K562 (cell line): ENCODE measurements around the gene RNF186. TPM values are rescaled to one million over a fixed set of nuclear protein-coding genes. Genes with fewer than 3 reads are reported as not detected.

Experiments used
- ATAC-seq: fragments of 200-7000 bp; cut with Tn5 transposase; 3 replicates; pipeline ENCODE4 v1.9.1; 2020; ENCODE audit warnings: moderate library complexity
- BruUV-seq: library from RNA; stranded (reverse); fragments of 400-500 nt; replicated peaks from 2 replicates; lab custom pipeline; 2021; lab: Mats Ljungman, UMichigan
- CTCF ChIA-PET: fragments of 300-600 bp; formaldehyde crosslinking; extraction: SDS; loops from one replicate; lab custom pipeline; 2021; ENCODE audit warnings: low intra/inter-chr PET ratio; lab: Yijun Ruan, JAX
- POLR2A ChIA-PET: fragments of 300-600, 350-650 bp; sonication (Branson Sonifier 250); formaldehyde crosslinking; extraction: SDS; loops from one replicate; lab custom pipeline; 2021; ENCODE audit warnings: antibody characterized with exemption, inconsistent platforms; lab: Yijun Ruan, JAX
- DNase-seq, 4 experiments: peaks; one replicate each; pipeline versions ENCODE4 v3.0.0 to v3.0.0-alpha.2; 2011 to 2018; ENCODE audit warnings: low spot score in 3 of 4, mixed read lengths in 3 of 4; ENCODE audit errors: extremely low read depth in 1 of 4
- FAIRE-seq: peaks from 2 replicates; lab custom pipeline; 2011; peaks lifted over from hg19 to GRCh38; lab: Jason Lieb, UNC
- H2AFZ ChIP-seq: 2 replicates; pipeline ENCODE4 v1.6.0; 2011; ENCODE audit warnings: low read depth, low read length, control low read depth, inconsistent platforms
- H3K27ac ChIP-seq: fragments of 200-600 bp; 3 replicates; pipeline ENCODE4 v1.8.0; 2011; ENCODE audit warnings: low read depth, mild to moderate bottlenecking, control low read depth, inconsistent platforms, low read length, moderate library complexity, mixed read lengths; ENCODE audit errors: extremely low read depth
- H3K27me3 ChIP-seq, 2 experiments: fragments of 300-600 bp in 1 of 2; 2 replicates in 1 of 2; 3 replicates in 1 of 2; pipeline versions ENCODE4 v1.6.0 to v1.8.0; 2011; ENCODE audit warnings: inconsistent platforms in 2 of 2, low read length in 2 of 2, mild to moderate bottlenecking in 1 of 2, mixed read lengths in 1 of 2, moderate library complexity in 1 of 2; ENCODE audit not compliant: control insufficient read depth in 2 of 2, insufficient read depth in 2 of 2
- H3K36me3 ChIP-seq: fragments of 300-600 bp; 3 replicates; pipeline ENCODE4 v1.8.0; 2011; ENCODE audit warnings: mild to moderate bottlenecking, low read length, inconsistent platforms; ENCODE audit not compliant: control insufficient read depth, insufficient read depth
- H3K4me1 ChIP-seq, 2 experiments: fragments of 200-600 bp in 1 of 2; replicated peaks in 1 of 2; 2 replicates in 1 of 2; 3 replicates in 1 of 2; pipeline versions ENCODE4 v1.5.1 to v1.8.0; 2011; ENCODE audit warnings: inconsistent platforms in 2 of 2, low read length in 2 of 2, mild to moderate bottlenecking in 1 of 2, mixed read lengths in 1 of 2, moderate library complexity in 1 of 2; ENCODE audit not compliant: control insufficient read depth in 2 of 2, insufficient read depth in 2 of 2
- H3K4me2 ChIP-seq: 2 replicates; pipeline ENCODE4 v1.6.1; 2011; ENCODE audit warnings: low read length, control low read depth, inconsistent platforms, mixed read lengths; ENCODE audit not compliant: insufficient read depth
- H3K4me3 ChIP-seq: fragments of 200-600 bp; sonication (generic), shearing (Covaris generic); 2 replicates; pipeline ENCODE4 v1.5.1; 2016; ENCODE audit warnings: control low read depth, inconsistent platforms
- H3K79me2 ChIP-seq: fragments of 200-600 bp; 3 replicates; pipeline ENCODE4 v1.8.0; 2011; ENCODE audit warnings: low read length, inconsistent platforms; ENCODE audit not compliant: control insufficient read depth, insufficient read depth
- H3K9ac ChIP-seq, 2 experiments: 2 replicates each; pipeline versions ENCODE4 v1.6.0 to v1.6.1; 2011; ENCODE audit warnings: low read depth in 2 of 2, low read length in 2 of 2, control low read depth in 1 of 2, inconsistent platforms in 1 of 2, mild to moderate bottlenecking in 1 of 2, mixed read lengths in 1 of 2; ENCODE audit not compliant: insufficient read depth in 1 of 2
- H3K9me1 ChIP-seq: one replicate; pipeline ENCODE4 v1.6.0; 2011; ENCODE audit warnings: inconsistent platforms, mild to moderate bottlenecking, low read length, moderate library complexity; ENCODE audit not compliant: control insufficient read depth, insufficient read depth
- H3K9me3 ChIP-seq: replicated peaks from 2 replicates; pipeline ENCODE4 v1.5.1; 2011; ENCODE audit warnings: low read depth, low read length, inconsistent platforms; ENCODE audit not compliant: control insufficient read depth, insufficient read depth
- H4K20me1 ChIP-seq: replicated peaks from 2 replicates; pipeline ENCODE4 v1.6.1; 2011; ENCODE audit warnings: low read length, inconsistent platforms, mixed read lengths; ENCODE audit not compliant: control insufficient read depth, insufficient read depth
- C11orf30 ChIP-seq: fragments of 450-650 bp; IDR thresholded peaks from 2 replicates; pipeline ENCODE4 v1.6.1; 2016; ENCODE audit warnings: low read depth, mild to moderate bottlenecking
- CC2D1A ChIP-seq: fragments of 450-650 bp; IDR thresholded peaks from 2 replicates; pipeline ENCODE4 v1.6.1; 2017; ENCODE audit warnings: mild to moderate bottlenecking
- DLX4 ChIP-seq: fragments of 250-450 bp; sonication (Bioruptor Pico); IDR thresholded peaks from 2 replicates; pipeline ENCODE4 v1.6.1; 2021; ENCODE audit warnings: mild to moderate bottlenecking
- ELF2 ChIP-seq: fragments of 250-450 bp; sonication (Bioruptor Pico); IDR thresholded peaks from 2 replicates; pipeline ENCODE4 v1.5.0; 2021; ENCODE audit warnings: mild to moderate bottlenecking
- GATAD2A ChIP-seq: fragments of 450-650 bp; IDR thresholded peaks from 2 replicates; pipeline ENCODE4 v1.6.1; 2017
- IFI16 ChIP-seq: fragments of 250-450 bp; sonication (Bioruptor Pico); IDR thresholded peaks from 2 replicates; pipeline ENCODE4 v2.1.2; 2022; ENCODE audit warnings: mild to moderate bottlenecking, inconsistent platforms
- JUN ChIP-seq, 2 experiments: sonication (generic) in 1 of 2; formaldehyde crosslinking in 1 of 2; IDR thresholded peaks; 2 replicates each; pipeline versions ENCODE4 v1.6.1 to v1.8.0; 2012 to 2022; ENCODE audit warnings: borderline replicate concordance in 2 of 2, mild to moderate bottlenecking in 2 of 2, improper control_type of control experiment in 1 of 2, low read depth in 1 of 2, low read length in 1 of 2, missing genetic modification reagents in 1 of 2
- JUND ChIP-seq, 2 experiments: IDR thresholded peaks; 2 replicates in 1 of 2; 3 replicates in 1 of 2; pipeline ENCODE4 v1.6.1; 2011; ENCODE audit warnings: borderline replicate concordance in 2 of 2, low read depth in 2 of 2, low read length in 2 of 2, improper control_type of control experiment in 1 of 2, missing biosample characterization in 1 of 2, missing genetic modification characterization in 1 of 2, missing genetic modification reagents in 1 of 2
- LARP7 ChIP-seq: fragments of 450-650 bp; IDR thresholded peaks from 2 replicates; pipeline ENCODE4 v1.6.1; 2016
- NCOA6 ChIP-seq: fragments of 450-650 bp; IDR thresholded peaks from 2 replicates; pipeline ENCODE4 v1.6.1; 2017; ENCODE audit warnings: mild to moderate bottlenecking
- PHB2 ChIP-seq: fragments of 450-650 bp; IDR thresholded peaks from 2 replicates; pipeline ENCODE4 v1.6.1; 2017; ENCODE audit warnings: low read depth
- PRMT5 ChIP-seq: sonication (generic); formaldehyde crosslinking; IDR thresholded peaks from 2 replicates; pipeline ENCODE4 v1.5.0; 2020; ENCODE audit warnings: missing genetic modification reagents
- SIRT6 ChIP-seq: IDR thresholded peaks from one replicate; pipeline ENCODE4 v1.6.1; 2012; ENCODE audit warnings: low read depth, mild to moderate bottlenecking, control low read depth, inconsistent platforms, low read length, moderate library complexity
- YY1 ChIP-seq, 3 experiments: IDR thresholded peaks; 2 replicates each; pipeline ENCODE4 v1.6.1; 2011; ENCODE audit warnings: low read length in 2 of 3, mild to moderate bottlenecking in 2 of 3, moderate library complexity in 2 of 3, borderline replicate concordance in 1 of 3, control low read depth in 1 of 3, low read depth in 1 of 3; ENCODE audit not compliant: insufficient read depth in 3 of 3, insufficient replicate concordance in 2 of 3, control insufficient read depth in 1 of 3, insufficient read length in 1 of 3; ENCODE audit errors: extremely low read depth in 1 of 3
- in situ Hi-C: fragments of 300-500 bp; cut with MboI; formaldehyde crosslinking; loops from 4 replicates; pipeline ENCODE4 v1.15.0; 2018; ENCODE audit warnings: inconsistent platforms, mixed read lengths
- intact Hi-C: fragments of 100-400 bp; cut with micrococcal nuclease; formaldehyde crosslinking; loops from 2 replicates; pipeline ENCODE4 v1.14.2; 2022
- polyA plus RNA-seq, 8 experiments: library from polyadenylated mRNA; depleted of rRNA in 4 of 8; stranded (reverse) in 5 of 8; unstranded in 3 of 8; fragments of >200 nt; fragmentation: Nextera tagmentation in 2 of 8; fragmentation: Illumina TruSeq in 1 of 8; extraction: Ambion mirVana in 2 of 8; extraction: Trizol in 1 of 8; gene quantifications; 2 replicates each; pipeline versions ENCODE4 v1.2.1 to v1.2.3, GENCODE V29; 2011 to 2014; ENCODE audit warnings: inconsistent platforms in 1 of 8, missing spikeins in 1 of 8
- total RNA-seq, 7 experiments: library from RNA; depleted of rRNA in 6 of 7; stranded (reverse); fragments of >200 nt in 6 of 7; fragmentation: Illumina TruSeq in 2 of 7; extraction: Trizol in 2 of 7; gene quantifications; 2 replicates each; pipeline versions ENCODE4 v1.2.1 to v1.2.3, GENCODE V29; 2011 to 2021; ENCODE audit warnings: low replicate concordance in 1 of 7
- TF ChIP-seq, protein P1 (sequence below): fragments of 450-650 bp; IDR thresholded peaks from 2 replicates; pipeline ENCODE4 v1.6.1; 2017; ENCODE audit warnings: mild to moderate bottlenecking, moderate library complexity
- TF ChIP-seq, protein P2 (sequence below): sonication (generic); formaldehyde crosslinking; IDR thresholded peaks from 2 replicates; pipeline ENCODE4 v1.4.0; 2020; ENCODE audit warnings: mild to moderate bottlenecking, missing genetic modification reagents
- TF ChIP-seq, protein P3 (sequence below), 3 experiments: IDR thresholded peaks in 2 of 3; conservative IDR thresholded peaks in 1 of 3; 2 replicates each; pipeline ENCODE4 v1.5.1; 2011 to 2012; ENCODE audit warnings: low read length in 3 of 3, mild to moderate bottlenecking in 3 of 3, control low read depth in 2 of 3, improper control_type of control experiment in 1 of 3, inconsistent platforms in 1 of 3, low read depth in 1 of 3, mixed read lengths in 1 of 3, moderate library complexity in 1 of 3; ENCODE audit not compliant: insufficient read depth in 2 of 3

Gene RNF186
- total and polyA plus RNA-seq, 9 of the 15 experiments (the other 6 are each of a cell fraction or from before 2014, with no cell fraction given) = not detected

- POLR2A ChIA-PET = no interaction called here
- H3K4me1 ChIP-seq = no peaks in the 10 kb centered on the region
- in situ Hi-C loops (no loop called here), intact Hi-C loops (no loop called here)
- FAIRE-seq = no peak
- no peaks in the 10 kb centered on the region for H3K9me3 ChIP-seq
- no peaks in the 10 kb centered on the region for H3K9me1 ChIP-seq
- DNase-seq = no peak
- ATAC-seq = no peak
- peaks cover 5 to 9% of the 10 kb centered on the region in 2 experiments; a peak in 3 of 5 replicates for H3K27me3 ChIP-seq
- no peak overlapping the region for H3K4me2 ChIP-seq
- no peak overlapping the region for H2AFZ ChIP-seq
- H3K79me2 ChIP-seq = no peaks in the 10 kb centered on the region
- BruUV-seq = no TSS peak
- TF ChIP-seq ELF2 = no peak
- TF ChIP-seq C11orf30 = no peak
- TF ChIP-seq, protein P1, sequence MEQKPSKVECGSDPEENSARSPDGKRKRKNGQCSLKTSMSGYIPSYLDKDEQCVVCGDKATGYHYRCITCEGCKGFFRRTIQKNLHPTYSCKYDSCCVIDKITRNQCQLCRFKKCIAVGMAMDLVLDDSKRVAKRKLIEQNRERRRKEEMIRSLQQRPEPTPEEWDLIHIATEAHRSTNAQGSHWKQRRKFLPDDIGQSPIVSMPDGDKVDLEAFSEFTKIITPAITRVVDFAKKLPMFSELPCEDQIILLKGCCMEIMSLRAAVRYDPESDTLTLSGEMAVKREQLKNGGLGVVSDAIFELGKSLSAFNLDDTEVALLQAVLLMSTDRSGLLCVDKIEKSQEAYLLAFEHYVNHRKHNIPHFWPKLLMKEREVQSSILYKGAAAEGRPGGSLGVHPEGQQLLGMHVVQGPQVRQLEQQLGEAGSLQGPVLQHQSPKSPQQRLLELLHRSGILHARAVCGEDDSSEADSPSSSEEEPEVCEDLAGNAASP = no peak
- TF ChIP-seq IFI16 (CRISPR knock-in tag) = no peak
- no peak for TF ChIP-seq JUN (IDR thresholded peaks at IDR 0.05; ENCODE audit: borderline replicate concordance, low read depth, low read length)
- TF ChIP-seq JUN (CRISPR knock-in tag; IDR thresholded peaks at IDR 0.05; ENCODE audit: borderline replicate concordance) = no peak
- no peak for TF ChIP-seq GATAD2A
- no peak for TF ChIP-seq DLX4 (CRISPR knock-in tag)
- no peak for TF ChIP-seq PHB2
- no peak for TF ChIP-seq CC2D1A
- no peak for TF ChIP-seq JUND (IDR thresholded peaks at IDR 0.05; ENCODE audit: borderline replicate concordance, low read depth, low read length)
- TF ChIP-seq JUND (tag; IDR thresholded peaks at IDR 0.05; ENCODE audit: borderline replicate concordance, low read depth, low read length) = no peak
- no peak for TF ChIP-seq NCOA6
- TF ChIP-seq LARP7 = no peak
- TF ChIP-seq SIRT6 = no peak
- no peak for TF ChIP-seq PRMT5 (CRISPR knock-in tag)
- TF ChIP-seq, protein P2, sequence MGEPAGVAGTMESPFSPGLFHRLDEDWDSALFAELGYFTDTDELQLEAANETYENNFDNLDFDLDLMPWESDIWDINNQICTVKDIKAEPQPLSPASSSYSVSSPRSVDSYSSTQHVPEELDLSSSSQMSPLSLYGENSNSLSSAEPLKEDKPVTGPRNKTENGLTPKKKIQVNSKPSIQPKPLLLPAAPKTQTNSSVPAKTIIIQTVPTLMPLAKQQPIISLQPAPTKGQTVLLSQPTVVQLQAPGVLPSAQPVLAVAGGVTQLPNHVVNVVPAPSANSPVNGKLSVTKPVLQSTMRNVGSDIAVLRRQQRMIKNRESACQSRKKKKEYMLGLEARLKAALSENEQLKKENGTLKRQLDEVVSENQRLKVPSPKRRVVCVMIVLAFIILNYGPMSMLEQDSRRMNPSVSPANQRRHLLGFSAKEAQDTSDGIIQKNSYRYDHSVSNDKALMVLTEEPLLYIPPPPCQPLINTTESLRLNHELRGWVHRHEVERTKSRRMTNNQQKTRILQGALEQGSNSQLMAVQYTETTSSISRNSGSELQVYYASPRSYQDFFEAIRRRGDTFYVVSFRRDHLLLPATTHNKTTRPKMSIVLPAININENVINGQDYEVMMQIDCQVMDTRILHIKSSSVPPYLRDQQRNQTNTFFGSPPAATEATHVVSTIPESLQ (CRISPR knock-in tag) = no peak
- no peak for TF ChIP-seq YY1 (IDR thresholded peaks at IDR 0.05; ENCODE audit: borderline replicate concordance in 1 of 3, control insufficient read depth in 1 of 3, extremely low read depth in 1 of 3, insufficient read depth in 3 of 3, insufficient read length in 1 of 3, insufficient replicate concordance in 2 of 3, low read depth in 1 of 3, low read length in 2 of 3)
- TF ChIP-seq, protein P3, sequence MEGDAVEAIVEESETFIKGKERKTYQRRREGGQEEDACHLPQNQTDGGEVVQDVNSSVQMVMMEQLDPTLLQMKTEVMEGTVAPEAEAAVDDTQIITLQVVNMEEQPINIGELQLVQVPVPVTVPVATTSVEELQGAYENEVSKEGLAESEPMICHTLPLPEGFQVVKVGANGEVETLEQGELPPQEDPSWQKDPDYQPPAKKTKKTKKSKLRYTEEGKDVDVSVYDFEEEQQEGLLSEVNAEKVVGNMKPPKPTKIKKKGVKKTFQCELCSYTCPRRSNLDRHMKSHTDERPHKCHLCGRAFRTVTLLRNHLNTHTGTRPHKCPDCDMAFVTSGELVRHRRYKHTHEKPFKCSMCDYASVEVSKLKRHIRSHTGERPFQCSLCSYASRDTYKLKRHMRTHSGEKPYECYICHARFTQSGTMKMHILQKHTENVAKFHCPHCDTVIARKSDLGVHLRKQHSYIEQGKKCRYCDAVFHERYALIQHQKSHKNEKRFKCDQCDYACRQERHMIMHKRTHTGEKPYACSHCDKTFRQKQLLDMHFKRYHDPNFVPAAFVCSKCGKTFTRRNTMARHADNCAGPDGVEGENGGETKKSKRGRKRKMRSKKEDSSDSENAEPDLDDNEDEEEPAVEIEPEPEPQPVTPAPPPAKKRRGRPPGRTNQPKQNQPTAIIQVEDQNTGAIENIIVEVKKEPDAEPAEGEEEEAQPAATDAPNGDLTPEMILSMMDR (IDR thresholded peaks at IDR 0.05 in 2 of 3, conservative IDR thresholded peaks at IDR 0.05 in 1 of 3; ENCODE audit: insufficient read depth in 2 of 3, low read depth in 1 of 3, low read length in 3 of 3) = no peak
- no peak overlapping the region for H3K27ac ChIP-seq
- H3K9ac ChIP-seq = no peak overlapping the region
- H3K36me3 ChIP-seq = no peaks in the 10 kb centered on the region
- no peak overlapping the region for H3K4me3 ChIP-seq
- H4K20me1 ChIP-seq = no peaks in the 10 kb centered on the region
- CTCF ChIA-PET = no interaction called here
Observed at GRCh38 chr1:19854866-19855265, 39.8 kb upstream of the RNF186 start.
